Skin epidermis (tissue), 12 donors: ENCODE measurements around the gene ECE2.

Experiments used
- H3K27ac ChIP-seq, 21 experiments: fragments of 200-600 bp; sonication (generic) in 11 of 21; one replicate each; pipeline ENCODE4 v1.5.0; 2020; ENCODE audit warnings: mild to moderate bottlenecking in 3 of 21, inconsistent platforms in 2 of 21, moderate library complexity in 2 of 21
- H3K4me3 ChIP-seq, 7 experiments: fragments of 200-600 bp; sonication (generic) in 2 of 7; one replicate each; pipeline ENCODE4 v1.5.0; 2020; ENCODE audit warnings: inconsistent platforms in 2 of 7, mild to moderate bottlenecking in 2 of 7, moderate library complexity in 1 of 7

The ECE2 gene

GRCh38 chr3:184306341-184306972 lies 30.6 kb downstream of the ECE2 start:
- H3K27ac ChIP-seq = no peak overlapping the region
- no peak overlapping the region for H3K4me3 ChIP-seq

- no peak overlapping the region for H3K27ac ChIP-seq
- H3K4me3 ChIP-seq = no peak overlapping the region
Measured at GRCh38 chr3:184307915-184308314, 32.1 kb downstream of the ECE2 start.

GRCh38 chr3:184308744-184309143 lies 32.9 kb downstream of the ECE2 start:
- no peak overlapping the region for H3K27ac ChIP-seq
- H3K4me3 ChIP-seq = no peak overlapping the region

- no peak overlapping the region for H3K27ac ChIP-seq
- H3K4me3 ChIP-seq = no peak overlapping the region
Measured at GRCh38 chr3:184311633-184312032, 35.8 kb downstream of the ECE2 start.

- Histone ChIP-seq H3K27ac (peak within 1 kb of the TSS; percentile 86 to 100 (median 97)), H3K4me3 (peak within 1 kb of the TSS; percentile 70 to 85 (median 83))
Measured at GRCh38 chr3:184314363-184314699, 38.5 kb downstream of the ECE2 start, which contains the start of gene EIF4G1. Gene EIF4G1, plus strand, starts transcription at chr3:184314606. Its CDS starts 1,191 bp downstream, at chr3:184315797.

GRCh38 chr3:184314700-184315542 lies 39.1 kb downstream of the ECE2 start:
- peak overlapping the region; percentile 86 to 100 (median 97) for H3K27ac ChIP-seq
- H3K4me3 ChIP-seq = peak overlapping the region; percentile 70 to 85 (median 83)

GRCh38 chr3:184315543-184315867 lies 39.7 kb downstream of the ECE2 start:
- Histone ChIP-seq H3K27ac (peak overlapping the region; percentile 86 to 100 (median 97)), H3K4me3 (peak overlapping the region; percentile 70 to 85 (median 83))

- H3K27ac ChIP-seq = peak overlapping the region; percentile 86 to 100 (median 97)
- H3K4me3 ChIP-seq = peak overlapping the region; percentile 70 to 85 (median 83)
Measured at GRCh38 chr3:184315871-184316661, 40.2 kb downstream of the ECE2 start.

- Histone ChIP-seq H3K4me3 (peak overlapping the region in 4 of 7 experiments; percentile 70 to 85 (median 77)), H3K27ac (peak overlapping the region in 11 of 21 experiments; percentile 94 to 100 (median 96))
Measured at GRCh38 chr3:184316792-184317191, 41.0 kb downstream of the ECE2 start.

- Histone ChIP-seq H3K27ac (peak overlapping the region in 8 of 21 experiments; percentile 25 to 99 (median 70)), H3K4me3 (no peak overlapping the region)
Measured at GRCh38 chr3:184317201-184317600, 41.4 kb downstream of the ECE2 start.

- peak overlapping the region; percentile 3 to 41 (median 30) for H3K4me3 ChIP-seq
- H3K27ac ChIP-seq = peak overlapping the region in 20 of 21 experiments; percentile 62 to 96 (median 88)
Measured at GRCh38 chr3:184320104-184320445, 44.3 kb downstream of the ECE2 start.

GRCh38 chr3:184321666-184322065 lies 45.8 kb downstream of the ECE2 start:
- H3K27ac ChIP-seq = peak overlapping the region in 7 of 21 experiments; percentile 5 to 91 (median 36)
- H3K4me3 ChIP-seq = no peak overlapping the region

GRCh38 chr3:184322731-184323487 lies 47.1 kb downstream of the ECE2 start:
- Histone ChIP-seq H3K4me3 (no peak overlapping the region), H3K27ac (peak overlapping the region in 2 of 21 experiments; percentile 38 to 49)

- Histone ChIP-seq H3K4me3 (no peak overlapping the region), H3K27ac (peak overlapping the region in 1 of 21 experiments; percentile 0)
Measured at GRCh38 chr3:184323696-184324095, 47.9 kb downstream of the ECE2 start.

- H3K4me3 ChIP-seq = no peak overlapping the region
- H3K27ac ChIP-seq = peak overlapping the region in 2 of 21 experiments; percentile 6 to 24
Measured at GRCh38 chr3:184325269-184325668, 49.4 kb downstream of the ECE2 start.

GRCh38 chr3:184325715-184326369 lies 50.0 kb downstream of the ECE2 start:
- Histone ChIP-seq H3K4me3 (no peak overlapping the region), H3K27ac (peak overlapping the region in 1 of 21 experiments; percentile 24)

GRCh38 chr3:184327171-184327570 lies 51.3 kb downstream of the ECE2 start:
- H3K27ac ChIP-seq = no peak overlapping the region
- no peak overlapping the region for H3K4me3 ChIP-seq

- H3K4me3 ChIP-seq = no peak overlapping the region
Measured at GRCh38 chr3:184328516-184328915, 52.7 kb downstream of the ECE2 start.

More at GRCh38 chr3:184328516-184328915, 52.7 kb downstream of the ECE2 start:
- peak overlapping the region in 1 of 21 experiments; percentile 11 for H3K27ac ChIP-seq
